Renal cortical epithelial cell (primary cell): ENCODE measurements around the gene CD6. TPM values are rescaled to one million over a fixed set of nuclear protein-coding genes. Genes with fewer than 3 reads are reported as not detected.

ENCODE experiments used
- DNase-seq: peaks from one replicate; pipeline ENCODE4 v3.0.0-alpha.2; 2011; ENCODE audit warnings: low read depth
- total RNA-seq: library from RNA; depleted of rRNA; stranded (reverse); fragments of >200 nt; gene quantifications from 2 replicates; pipeline ENCODE4 v1.2.3, GENCODE V29; 2014

CD6 gene
- total RNA-seq, 1 donor from 2014 or later = not detected

GRCh38 chr11:61026121-61027031 lies 54.9 kb downstream of the CD6 start:
- no peak for DNase-seq

DNA sequence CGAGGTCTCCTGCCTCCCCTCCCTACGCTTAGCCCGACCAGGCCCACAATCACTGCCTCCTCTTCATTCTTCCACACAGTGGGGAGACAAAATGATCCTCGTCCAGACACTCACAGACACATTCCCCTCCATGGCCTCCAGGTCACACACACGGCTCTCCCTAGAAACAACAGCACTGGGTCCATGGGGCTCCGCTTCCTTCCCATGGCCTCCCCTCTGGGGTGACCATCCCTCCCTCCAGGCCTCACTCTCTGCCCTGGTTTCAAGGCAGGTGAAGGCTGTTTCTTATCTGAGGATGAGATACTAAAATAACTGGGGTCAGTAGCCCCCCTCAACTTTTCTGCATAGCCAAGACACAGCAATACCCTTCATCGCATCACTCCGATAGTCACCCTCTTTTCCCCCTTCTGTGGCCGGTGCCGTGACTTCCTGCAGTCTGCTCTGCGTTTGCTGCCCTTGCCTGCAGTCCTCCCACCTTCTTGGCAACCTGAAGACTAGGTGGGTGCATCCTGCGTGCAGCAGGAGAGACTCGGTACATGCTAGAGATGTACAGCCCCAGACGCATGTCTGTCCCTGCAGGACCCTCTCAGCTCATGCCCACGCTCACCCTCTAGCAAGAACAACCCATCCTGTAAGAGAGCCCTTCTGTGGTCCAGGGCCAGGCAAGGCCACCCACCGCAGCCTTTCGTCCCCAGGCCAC lies 55.8 kb downstream of the CD6 start:
- DNase-seq = no peak

DNA sequence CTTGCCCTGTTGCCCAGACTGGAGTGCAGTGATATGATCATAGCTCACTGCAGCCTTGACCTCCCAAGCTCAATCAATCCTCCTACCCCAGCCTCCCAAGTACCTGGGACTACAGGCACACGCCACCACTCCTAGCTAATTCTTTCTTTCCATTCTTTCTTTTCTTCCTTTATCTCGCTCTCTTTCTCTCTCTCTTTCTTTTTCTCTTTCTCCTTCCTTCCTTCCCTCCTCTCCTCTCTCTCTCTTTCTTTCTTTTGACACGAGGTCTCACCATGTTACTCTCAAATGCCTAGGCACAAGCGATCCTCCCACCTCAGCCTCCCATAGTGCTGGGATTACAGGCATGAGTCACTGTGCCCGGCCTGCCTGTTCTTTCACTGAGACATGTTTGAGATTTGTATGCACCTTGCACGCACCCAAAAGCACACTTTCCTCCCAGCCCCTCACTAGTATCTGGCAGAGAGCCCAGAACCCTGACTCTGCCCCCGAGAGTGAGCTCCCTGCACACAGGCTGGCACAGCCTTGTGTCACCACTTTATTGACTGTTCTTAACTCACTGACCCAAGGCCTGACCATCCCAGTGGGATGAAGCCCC lies 56.8 kb downstream of the CD6 start:
- peak; percentile 4 for DNase-seq

GRCh38 chr11:61032824-61033223 lies 61.3 kb downstream of the CD6 start:
- no peak for DNase-seq

GRCh38 chr11:61033417-61033816 lies 61.9 kb downstream of the CD6 start:
- DNase-seq = no peak

DNA sequence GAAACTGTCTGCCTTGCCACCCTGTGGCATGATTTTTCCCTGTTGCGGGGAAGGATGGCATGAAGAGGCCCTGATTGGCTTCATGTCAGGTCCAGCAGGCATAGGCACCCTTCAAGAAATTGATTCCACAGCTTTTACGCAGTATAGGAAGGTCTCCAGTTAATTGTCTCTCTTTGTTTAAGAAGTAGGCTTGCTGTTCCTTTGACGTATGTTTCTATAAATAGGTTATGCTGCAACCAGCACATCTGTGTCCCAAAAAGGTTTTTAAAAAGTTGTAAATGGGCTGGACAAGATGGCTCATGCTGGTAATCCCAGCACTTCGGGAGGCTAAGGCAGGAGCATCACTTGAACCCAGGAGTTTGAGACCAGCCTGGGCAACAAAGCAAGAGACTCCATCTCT lies 62.6 kb downstream of the CD6 start:
- DNase-seq = no peak

- no peak for DNase-seq
These were observed 63.4 kb downstream of the CD6 start for GRCh38 chr11:61034704-61035525.

- DNase-seq = no peak
These were observed 64.0 kb downstream of the CD6 start for GRCh38 chr11:61035526-61035835.

DNA sequence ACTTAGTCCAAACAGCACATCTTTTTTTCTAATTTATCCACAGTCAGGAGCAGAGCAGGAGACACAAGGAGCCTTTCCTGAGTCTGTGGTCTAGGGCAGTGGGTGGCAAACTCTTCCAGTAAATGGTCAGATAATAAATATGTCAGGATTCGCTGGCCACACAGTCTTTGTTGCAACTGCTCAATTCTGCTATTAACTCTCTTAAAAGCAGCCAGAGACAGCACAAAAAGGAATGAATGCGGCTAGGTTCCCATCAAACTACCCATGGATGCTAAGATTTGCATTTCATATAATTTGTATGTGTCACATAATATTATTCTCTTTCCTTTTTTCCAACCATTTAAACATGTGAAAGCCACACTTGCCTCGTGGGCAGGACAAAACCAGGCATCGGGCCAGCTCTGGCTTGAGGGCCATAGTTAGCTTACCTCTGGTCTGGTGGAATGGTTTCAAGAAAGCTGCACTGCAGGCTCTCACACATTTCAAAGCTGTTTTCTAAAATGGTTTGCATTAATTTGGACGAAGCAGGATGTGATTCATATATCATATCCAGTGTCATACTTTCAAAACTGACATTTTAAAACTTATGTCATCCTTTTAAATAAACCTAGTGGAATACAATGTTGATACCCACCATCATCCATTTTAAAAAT lies 66.1 kb downstream of the CD6 start:
- DNase-seq = no peak

DNA sequence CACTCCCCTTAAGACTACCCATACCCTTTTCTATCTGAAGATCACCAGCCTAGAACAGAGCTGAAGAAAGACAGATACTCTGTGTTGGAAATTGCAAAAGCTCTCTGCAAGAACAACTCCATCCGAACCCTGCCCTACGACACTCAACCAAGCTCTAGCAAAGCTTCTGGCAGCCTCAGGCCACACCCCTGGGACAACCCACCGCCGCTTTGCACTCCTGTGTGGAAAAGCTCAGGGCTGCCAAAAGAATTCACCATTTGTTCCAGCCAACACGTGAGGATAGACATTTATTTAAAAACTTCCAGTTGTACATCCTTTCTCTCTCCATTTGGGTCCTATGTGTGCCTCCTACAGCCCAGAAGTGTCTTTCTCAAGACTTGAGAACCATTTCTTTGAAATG lies 68.4 kb downstream of the CD6 start:
- DNase-seq = no peak

DNA sequence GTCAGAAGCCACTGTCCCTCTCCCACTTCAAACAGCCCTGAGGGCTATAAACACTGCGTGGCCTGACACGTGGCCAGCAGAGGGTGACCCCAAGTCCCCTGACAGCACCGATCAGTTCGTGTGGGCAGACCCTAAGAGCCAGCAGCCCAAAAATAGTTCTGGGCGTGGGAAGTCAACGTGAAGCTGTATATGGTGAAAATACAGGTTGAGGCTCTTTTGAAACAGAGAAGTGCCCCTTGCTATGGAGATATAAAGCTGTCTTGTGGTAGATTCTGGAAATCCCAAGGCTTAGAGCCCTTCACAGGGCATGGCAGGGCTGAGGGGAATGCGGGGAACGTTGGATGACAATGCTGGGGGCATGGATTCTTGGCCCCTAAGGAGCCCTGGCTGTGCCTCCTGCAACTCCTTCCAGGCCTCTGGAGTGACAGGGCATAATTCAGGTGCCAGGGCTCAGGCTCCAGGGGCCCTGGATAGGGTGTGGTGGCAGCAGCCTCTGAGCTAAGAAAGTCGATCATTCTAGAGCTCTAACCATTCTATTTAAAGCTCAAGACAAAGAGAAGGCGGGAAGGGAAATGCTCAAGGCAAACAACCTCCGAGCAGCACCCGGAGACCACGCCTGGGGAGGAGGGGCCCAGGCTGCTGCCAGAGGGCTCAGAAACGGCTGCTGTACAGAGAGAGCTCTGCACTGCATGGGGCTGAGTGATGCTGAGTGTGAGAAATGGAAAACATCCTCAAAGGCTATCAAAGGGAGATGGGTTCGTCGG lies 70.5 kb downstream of the CD6 start:
- DNase-seq = no peak

GRCh38 chr11:61042537-61042936 lies 71.1 kb downstream of the CD6 start:
- DNase-seq = no peak

DNA sequence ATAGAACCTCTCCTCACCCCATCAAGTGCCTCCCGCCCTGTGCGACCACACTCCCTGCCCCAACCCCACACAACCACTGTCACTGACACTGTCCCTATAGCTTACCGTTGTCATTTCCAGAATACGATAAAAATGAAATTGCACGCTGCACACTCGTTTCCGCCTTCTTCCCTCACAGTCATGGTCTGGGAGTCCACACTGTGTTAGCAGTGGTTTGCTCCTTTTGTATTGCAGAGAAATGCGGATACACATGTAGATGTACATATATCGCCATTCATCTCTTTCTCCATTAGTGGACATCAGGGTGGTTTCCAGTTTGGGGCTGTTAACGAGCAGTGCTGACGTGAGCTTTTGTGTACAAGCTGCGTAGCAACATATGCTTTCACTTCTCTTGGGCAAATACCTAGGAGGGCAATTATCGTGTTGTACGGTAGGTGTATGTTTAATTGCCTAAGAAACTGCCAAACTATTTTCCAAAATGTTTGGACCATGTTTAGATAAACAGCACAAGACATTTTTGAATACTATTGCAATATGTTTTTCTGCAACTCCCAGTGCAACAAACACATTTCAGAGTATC lies 71.6 kb downstream of the CD6 start:
- no peak for DNase-seq

- no peak for DNase-seq
These were observed 73.8 kb downstream of the CD6 start for GRCh38 chr11:61045271-61045670.

GRCh38 chr11:61046833-61047232 lies 75.4 kb downstream of the CD6 start:
- DNase-seq = no peak

- no peak for DNase-seq
These were observed 77.0 kb downstream of the CD6 start for GRCh38 chr11:61048368-61049062.

DNA sequence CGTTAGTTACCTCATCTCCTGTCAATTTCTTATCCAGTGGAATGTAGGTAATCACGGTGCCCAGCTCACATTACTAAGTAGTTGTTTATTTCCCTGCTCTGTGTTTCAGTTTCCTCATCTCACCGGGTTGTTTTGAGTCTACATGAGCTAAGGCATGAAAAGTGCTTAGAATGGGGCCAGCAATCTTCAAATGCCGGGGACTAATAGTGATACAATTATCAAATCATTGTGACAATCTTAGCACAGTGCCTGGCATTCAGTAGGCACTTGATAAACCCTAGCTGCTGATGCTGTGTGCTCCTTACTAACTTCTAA lies 77.5 kb downstream of the CD6 start:
- no peak for DNase-seq

GRCh38 chr11:61049859-61050258 lies 78.4 kb downstream of the CD6 start:
- DNase-seq = no peak

DNA sequence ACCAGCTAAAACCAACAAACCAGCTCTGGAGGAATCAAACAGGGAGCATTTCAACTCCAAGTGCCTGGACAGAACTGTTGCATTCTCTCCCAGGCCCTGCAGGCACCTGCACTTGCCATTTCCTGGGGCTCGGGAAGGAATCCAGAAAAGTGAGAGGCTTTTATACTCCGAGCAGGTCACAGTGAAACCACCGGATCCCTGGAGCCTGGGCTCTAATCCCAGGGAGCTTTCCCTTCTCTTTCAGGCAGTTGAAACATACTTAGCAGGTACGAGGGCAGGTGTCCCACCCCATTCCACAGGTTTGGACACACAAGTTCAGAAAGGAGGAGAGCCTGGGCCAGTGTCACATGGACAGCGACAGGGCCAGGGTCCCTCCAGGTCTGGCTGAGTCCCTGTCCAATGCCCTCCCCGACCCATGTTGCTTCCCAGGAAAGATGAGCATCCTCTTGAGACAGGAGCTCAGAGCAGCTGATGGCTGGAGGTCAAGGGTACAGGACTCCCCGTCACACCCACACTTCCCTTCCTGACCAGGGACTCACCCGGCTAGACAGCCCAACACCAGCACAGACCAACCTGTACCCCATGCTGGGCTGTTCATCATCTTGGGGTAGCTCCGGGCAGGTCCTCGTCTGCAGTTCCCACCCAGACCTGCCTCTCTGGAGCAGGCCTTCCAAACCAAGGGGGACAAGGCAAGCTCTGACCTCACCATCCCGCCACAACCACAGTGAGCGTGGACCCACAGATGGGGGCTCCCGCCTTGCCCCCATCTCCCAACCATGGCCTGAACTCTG lies 80.9 kb downstream of the CD6 start:
- no peak for DNase-seq
